ENCODE results near the gene SLC28A3.

SLC28A3 gene

GRCh38 chr9:84325347-84325973 is 15.1 kb downstream of the SLC28A3 start:
- H3K56ac ChIP-seq (ENCODE audit: low read length), result no peak overlapping the region
- no peaks in the 10 kb centered on the region for H3K79me2 ChIP-seq (ENCODE audit: control insufficient read depth, insufficient read depth, low read length)
- H3K4ac ChIP-seq (ENCODE audit: low read depth, low read length), result no peak overlapping the region
- H3K36me3 ChIP-seq (ENCODE audit: control insufficient read depth, insufficient read depth, low read length), result no peaks in the 10 kb centered on the region
- H3K9ac ChIP-seq (ENCODE audit: low read length), result no peak overlapping the region
- WGBS (ENCODE audit: extremely low coverage, insufficient coverage, low lambda C conversion rate), result no CpG with 5 or more reads among the region's 3 CpGs
- no peak overlapping the region for H2AK5ac ChIP-seq (ENCODE audit: low read length)
- peak; percentile 13 for DNase-seq
- no peaks in the 10 kb centered on the region for H3K4me1 ChIP-seq (ENCODE audit: control insufficient read depth, low read depth, low read length)
- H2BK120ac ChIP-seq (ENCODE audit: low read depth, low read length), result no peak overlapping the region
- H3K27me3 ChIP-seq (ENCODE audit: insufficient read depth, low read length, poor library complexity), result no peaks in the 10 kb centered on the region
- H3K4me2 ChIP-seq (ENCODE audit: low read length), result no peak overlapping the region
- H4K5ac ChIP-seq (ENCODE audit: low read length), result no peak overlapping the region
- no peak overlapping the region for H3K4me3 ChIP-seq (ENCODE audit: low read length)
- H4K8ac ChIP-seq (ENCODE audit: low read depth, low read length), result no peak overlapping the region
- no peak overlapping the region for H2BK5ac ChIP-seq (ENCODE audit: low read length)
- no peak overlapping the region for H3K23ac ChIP-seq (ENCODE audit: low read length)
- no peak overlapping the region for H2BK15ac ChIP-seq (replicated peaks; ENCODE audit: low read depth)
- H3K79me1 ChIP-seq (ENCODE audit: low read length), result no peaks in the 10 kb centered on the region
- H3K27ac ChIP-seq (ENCODE audit: low read depth, low read length), result no peak overlapping the region
- no peak overlapping the region for H3K18ac ChIP-seq (ENCODE audit: low read length)

- Histone ChIP-seq H2BK120ac (ENCODE audit: low read depth, low read length) (no peak overlapping the region), H3K4me1 (ENCODE audit: control insufficient read depth, low read depth, low read length) (no peaks in the 10 kb centered on the region), H3K18ac (ENCODE audit: low read length) (no peak overlapping the region), H3K23ac (ENCODE audit: low read length) (no peak overlapping the region), H2AK5ac (ENCODE audit: low read length) (no peak overlapping the region), H3K9ac (ENCODE audit: low read length) (no peak overlapping the region), H4K5ac (ENCODE audit: low read length) (no peak overlapping the region), H3K4me3 (ENCODE audit: low read length) (no peak overlapping the region), H3K79me1 (ENCODE audit: low read length) (no peaks in the 10 kb centered on the region), H3K79me2 (ENCODE audit: control insufficient read depth, insufficient read depth, low read length) (no peaks in the 10 kb centered on the region), H2BK15ac (replicated peaks; ENCODE audit: low read depth) (no peak overlapping the region), H3K27me3 (ENCODE audit: insufficient read depth, low read length, poor library complexity) (no peaks in the 10 kb centered on the region), H3K4ac (ENCODE audit: low read depth, low read length) (no peak overlapping the region), H3K56ac (ENCODE audit: low read length) (no peak overlapping the region), H3K27ac (ENCODE audit: low read depth, low read length) (no peak overlapping the region), H4K8ac (ENCODE audit: low read depth, low read length) (no peak overlapping the region), H3K36me3 (ENCODE audit: control insufficient read depth, insufficient read depth, low read length) (no peaks in the 10 kb centered on the region), H3K4me2 (ENCODE audit: low read length) (no peak overlapping the region), H2BK5ac (ENCODE audit: low read length) (no peak overlapping the region)
- no peak for DNase-seq
Measured at GRCh38 chr9:84324811-84325210, 15.7 kb downstream of the SLC28A3 start.

GRCh38 chr9:84323858-84324257 is 16.7 kb downstream of the SLC28A3 start:
- H3K4me1 ChIP-seq (ENCODE audit: control insufficient read depth, low read depth, low read length), result no peaks in the 10 kb centered on the region
- no peak overlapping the region for H2AK5ac ChIP-seq (ENCODE audit: low read length)
- H3K4me2 ChIP-seq (ENCODE audit: low read length), result no peak overlapping the region
- DNase-seq, result no peak
- H3K79me1 ChIP-seq (ENCODE audit: low read length), result no peaks in the 10 kb centered on the region
- no peak overlapping the region for H3K4me3 ChIP-seq (ENCODE audit: low read length)
- no peak overlapping the region for H3K4ac ChIP-seq (ENCODE audit: low read depth, low read length)
- H3K18ac ChIP-seq (ENCODE audit: low read length), result no peak overlapping the region
- H4K8ac ChIP-seq (ENCODE audit: low read depth, low read length), result no peak overlapping the region
- H3K27me3 ChIP-seq (ENCODE audit: insufficient read depth, low read length, poor library complexity), result no peaks in the 10 kb centered on the region
- no peaks in the 10 kb centered on the region for H3K79me2 ChIP-seq (ENCODE audit: control insufficient read depth, insufficient read depth, low read length)
- WGBS (ENCODE audit: extremely low coverage, insufficient coverage, low lambda C conversion rate), result no CpG with 5 or more reads among the region's 2 CpGs
- no peak overlapping the region for H3K9ac ChIP-seq (ENCODE audit: low read length)
- H2BK5ac ChIP-seq (ENCODE audit: low read length), result no peak overlapping the region
- no peak overlapping the region for H4K5ac ChIP-seq (ENCODE audit: low read length)
- H3K27ac ChIP-seq (ENCODE audit: low read depth, low read length), result no peak overlapping the region
- no peak overlapping the region for H2BK120ac ChIP-seq (ENCODE audit: low read depth, low read length)
- no peak overlapping the region for H2BK15ac ChIP-seq (replicated peaks; ENCODE audit: low read depth)
- no peak overlapping the region for H3K23ac ChIP-seq (ENCODE audit: low read length)
- H3K36me3 ChIP-seq (ENCODE audit: control insufficient read depth, insufficient read depth, low read length), result no peaks in the 10 kb centered on the region
- no peak overlapping the region for H3K56ac ChIP-seq (ENCODE audit: low read length)

GRCh38 chr9:84322828-84323227 is 17.7 kb downstream of the SLC28A3 start:
- Histone ChIP-seq H3K27me3 (ENCODE audit: insufficient read depth, low read length, poor library complexity) (no peaks in the 10 kb centered on the region), H3K56ac (ENCODE audit: low read length) (no peak overlapping the region)

GRCh38 chr9:84320231-84320630 is 20.3 kb downstream of the SLC28A3 start:
- no peak overlapping the region for H3K56ac ChIP-seq (ENCODE audit: low read length)
- H2BK120ac ChIP-seq (ENCODE audit: low read depth, low read length), result no peak overlapping the region
- no peaks in the 10 kb centered on the region for H3K27me3 ChIP-seq (ENCODE audit: insufficient read depth, low read length, poor library complexity)
- WGBS (ENCODE audit: extremely low coverage, insufficient coverage, low lambda C conversion rate), result no CpG with 5 or more reads among the region's 1 CpG
- no peak overlapping the region for H3K4ac ChIP-seq (ENCODE audit: low read depth, low read length)
- H3K23ac ChIP-seq (ENCODE audit: low read length), result no peak overlapping the region
- no peak overlapping the region for H3K18ac ChIP-seq (ENCODE audit: low read length)
- H2BK5ac ChIP-seq (ENCODE audit: low read length), result no peak overlapping the region
- no peaks in the 10 kb centered on the region for H3K79me2 ChIP-seq (ENCODE audit: control insufficient read depth, insufficient read depth, low read length)
- H3K4me2 ChIP-seq (ENCODE audit: low read length), result no peak overlapping the region
- no peak overlapping the region for H2BK15ac ChIP-seq (replicated peaks; ENCODE audit: low read depth)
- H4K5ac ChIP-seq (ENCODE audit: low read length), result no peak overlapping the region
- H3K9ac ChIP-seq (ENCODE audit: low read length), result no peak overlapping the region
- no peak overlapping the region for H4K8ac ChIP-seq (ENCODE audit: low read depth, low read length)
- H3K4me3 ChIP-seq (ENCODE audit: low read length), result no peak overlapping the region
- no peaks in the 10 kb centered on the region for H3K79me1 ChIP-seq (ENCODE audit: low read length)
- no peaks in the 10 kb centered on the region for H3K4me1 ChIP-seq (ENCODE audit: control insufficient read depth, low read depth, low read length)
- no peak overlapping the region for H3K27ac ChIP-seq (ENCODE audit: low read depth, low read length)
- DNase-seq, result no peak
- no peak overlapping the region for H2AK5ac ChIP-seq (ENCODE audit: low read length)
- H3K36me3 ChIP-seq (ENCODE audit: control insufficient read depth, insufficient read depth, low read length), result no peaks in the 10 kb centered on the region

More at GRCh38 chr9:84322828-84323227, 17.7 kb downstream of the SLC28A3 start:
- no peak overlapping the region for H3K4me2 ChIP-seq (ENCODE audit: low read length)
- H2BK5ac ChIP-seq (ENCODE audit: low read length), result no peak overlapping the region
- no peak overlapping the region for H2AK5ac ChIP-seq (ENCODE audit: low read length)
- no peak overlapping the region for H3K4me3 ChIP-seq (ENCODE audit: low read length)
- no peak overlapping the region for H4K5ac ChIP-seq (ENCODE audit: low read length)
- WGBS (ENCODE audit: extremely low coverage, insufficient coverage, low lambda C conversion rate), result no CpG with 5 or more reads among the region's 1 CpG
- no peaks in the 10 kb centered on the region for H3K79me2 ChIP-seq (ENCODE audit: control insufficient read depth, insufficient read depth, low read length)
- no peak for DNase-seq
- H3K27ac ChIP-seq (ENCODE audit: low read depth, low read length), result no peak overlapping the region
- H3K23ac ChIP-seq (ENCODE audit: low read length), result no peak overlapping the region
- no peak overlapping the region for H3K4ac ChIP-seq (ENCODE audit: low read depth, low read length)
- H3K36me3 ChIP-seq (ENCODE audit: control insufficient read depth, insufficient read depth, low read length), result no peaks in the 10 kb centered on the region
- no peaks in the 10 kb centered on the region for H3K79me1 ChIP-seq (ENCODE audit: low read length)
- no peak overlapping the region for H4K8ac ChIP-seq (ENCODE audit: low read depth, low read length)
- H3K18ac ChIP-seq (ENCODE audit: low read length), result no peak overlapping the region
- H2BK120ac ChIP-seq (ENCODE audit: low read depth, low read length), result no peak overlapping the region
- H2BK15ac ChIP-seq (replicated peaks; ENCODE audit: low read depth), result no peak overlapping the region
- H3K4me1 ChIP-seq (ENCODE audit: control insufficient read depth, low read depth, low read length), result no peaks in the 10 kb centered on the region
- no peak overlapping the region for H3K9ac ChIP-seq (ENCODE audit: low read length)

GRCh38 chr9:84319632-84320031 is 20.9 kb downstream of the SLC28A3 start:
- Histone ChIP-seq H3K4me3 (ENCODE audit: low read length) (no peak overlapping the region), H2BK120ac (ENCODE audit: low read depth, low read length) (no peak overlapping the region), H3K4ac (ENCODE audit: low read depth, low read length) (no peak overlapping the region), H3K56ac (ENCODE audit: low read length) (no peak overlapping the region), H3K4me1 (ENCODE audit: control insufficient read depth, low read depth, low read length) (no peaks in the 10 kb centered on the region), H3K79me2 (ENCODE audit: control insufficient read depth, insufficient read depth, low read length) (no peaks in the 10 kb centered on the region), H2BK15ac (replicated peaks; ENCODE audit: low read depth) (no peak overlapping the region), H3K27ac (ENCODE audit: low read depth, low read length) (no peak overlapping the region), H3K18ac (ENCODE audit: low read length) (no peak overlapping the region), H2AK5ac (ENCODE audit: low read length) (no peak overlapping the region), H3K36me3 (ENCODE audit: control insufficient read depth, insufficient read depth, low read length) (no peaks in the 10 kb centered on the region), H3K9ac (ENCODE audit: low read length) (no peak overlapping the region), H3K23ac (ENCODE audit: low read length) (no peak overlapping the region), H3K4me2 (ENCODE audit: low read length) (no peak overlapping the region), H3K27me3 (ENCODE audit: insufficient read depth, low read length, poor library complexity) (no peaks in the 10 kb centered on the region), H4K8ac (ENCODE audit: low read depth, low read length) (no peak overlapping the region), H2BK5ac (ENCODE audit: low read length) (no peak overlapping the region), H4K5ac (ENCODE audit: low read length) (no peak overlapping the region), H3K79me1 (ENCODE audit: low read length) (no peaks in the 10 kb centered on the region)
- no peak for DNase-seq
- no CpG with 5 or more reads among the region's 4 CpGs for WGBS (ENCODE audit: extremely low coverage, insufficient coverage, low lambda C conversion rate)
